HepG2 (cell line): ENCODE results near the gene NUPR2. TPM values are rescaled to one million over a fixed set of nuclear protein-coding genes. Genes with fewer than 3 reads are reported as not detected.
"Not testable (repeated sequence)": the region's sequence is repeated elsewhere in the genome, so short reads cannot be mapped to it uniquely, and the experiment has no call there.

Experiments
- ATAC-seq: fragments of 200-7000 bp; cut with Tn5 transposase; 3 replicates; pipeline ENCODE4 v1.9.1; 2020; ENCODE audit warnings: mild to moderate bottlenecking, moderate library complexity
- BruUV-seq: library from RNA; stranded (reverse); fragments of 400-500 nt; replicated peaks from 2 replicates; lab custom pipeline; 2021; lab: Mats Ljungman, UMichigan
- CTCF ChIA-PET: fragments of 300-600 bp; formaldehyde crosslinking; extraction: SDS; loops from one replicate; lab custom pipeline; 2021; ENCODE audit warnings: low total read pairs, inconsistent platforms, low intra/inter-chr PET ratio; lab: Yijun Ruan, JAX
- POLR2A ChIA-PET: fragments of 350-600 bp; sonication (Branson Sonifier 250); formaldehyde crosslinking; loops from one replicate; lab custom pipeline; 2020; ENCODE audit warnings: antibody characterized with exemption, inconsistent platforms; lab: Yijun Ruan, JAX
- DNase-seq: peaks from one replicate; pipeline ENCODE4 v3.0.0-alpha.2; 2015; ENCODE audit warnings: low spot score
- FAIRE-seq: peaks from 3 replicates; lab custom pipeline; 2011; peaks lifted over from hg19 to GRCh38; lab: Jason Lieb, UNC
- H2AFZ ChIP-seq: one replicate; pipeline ENCODE4 v1.6.1; 2011; ENCODE audit warnings: low read length, inconsistent platforms
- H3K27ac ChIP-seq: fragments of 300-600 bp; 3 replicates; pipeline ENCODE4 v1.8.0; 2011; ENCODE audit warnings: mixed run types, mild to moderate bottlenecking, mixed read lengths, low read length, inconsistent platforms; ENCODE audit not compliant: insufficient read depth; ENCODE audit errors: extremely low read length
- H3K27me3 ChIP-seq, 2 experiments: fragments of 200-600 bp in 1 of 2; 2 replicates in 1 of 2; 3 replicates in 1 of 2; pipeline versions ENCODE4 v1.6.0 to v1.8.0; 2011; ENCODE audit warnings: low read length in 2 of 2, mild to moderate bottlenecking in 2 of 2, moderate library complexity in 2 of 2, inconsistent platforms in 1 of 2; ENCODE audit not compliant: insufficient read depth in 2 of 2, control insufficient read depth in 1 of 2
- H3K36me3 ChIP-seq, 2 experiments: fragments of 200-600 bp in 1 of 2; replicated peaks in 1 of 2; 2 replicates in 1 of 2; 3 replicates in 1 of 2; pipeline versions ENCODE4 v1.5.1 to v1.8.0; 2011; ENCODE audit warnings: low read length in 2 of 2, inconsistent platforms in 1 of 2; ENCODE audit not compliant: insufficient read depth in 2 of 2, control insufficient read depth in 1 of 2
- H3K4me1 ChIP-seq: 2 replicates; pipeline ENCODE4 v1.5.1; 2012; ENCODE audit warnings: low read length, inconsistent platforms; ENCODE audit not compliant: insufficient read depth
- H3K4me2 ChIP-seq: 2 replicates; pipeline ENCODE4 v1.6.0; 2011; ENCODE audit warnings: low read depth, low read length, inconsistent platforms
- H3K4me3 ChIP-seq, 3 experiments: fragments of 200-600 bp in 1 of 3; sonication (generic), shearing (Covaris generic) in 1 of 3; replicated peaks in 1 of 3; 2 replicates each; pipeline ENCODE4 v1.5.1; 2011 to 2016; ENCODE audit warnings: low read length in 3 of 3, inconsistent platforms in 2 of 3, low read depth in 2 of 3, mild to moderate bottlenecking in 2 of 3, control low read depth in 1 of 3, mixed read lengths in 1 of 3; ENCODE audit not compliant: insufficient read depth in 1 of 3
- H3K79me2 ChIP-seq: one replicate; pipeline ENCODE4 v1.6.1; 2011; ENCODE audit warnings: low read length, inconsistent platforms; ENCODE audit not compliant: insufficient read depth
- H3K9ac ChIP-seq: 2 replicates; pipeline ENCODE4 v1.6.0; 2011; ENCODE audit warnings: mild to moderate bottlenecking, low read depth, low read length, inconsistent platforms; ENCODE audit not compliant: insufficient read depth
- H3K9me3 ChIP-seq: 2 replicates; pipeline ENCODE4 v1.5.1; 2012; ENCODE audit warnings: mild to moderate bottlenecking, low read length
- H4K20me1 ChIP-seq: 2 replicates; pipeline ENCODE4 v1.6.0; 2011; ENCODE audit warnings: inconsistent platforms, mild to moderate bottlenecking, low read length, moderate library complexity; ENCODE audit not compliant: insufficient read depth
- ADNP ChIP-seq: sonication (generic); formaldehyde crosslinking; IDR thresholded peaks from 2 replicates; pipeline ENCODE4 v1.4.0; 2020; ENCODE audit warnings: missing genetic modification reagents
- NR2C2 ChIP-seq: sonication (generic); formaldehyde crosslinking; IDR thresholded peaks from 2 replicates; pipeline ENCODE4 v1.4.0; 2020; ENCODE audit warnings: missing genetic modification reagents, mild to moderate bottlenecking, moderate library complexity, borderline replicate concordance
- SOX13 ChIP-seq, 3 experiments: fragments of 450-650 bp in 1 of 3; sonication (generic) in 1 of 3; formaldehyde crosslinking in 1 of 3; IDR thresholded peaks in 2 of 3; conservative IDR thresholded peaks in 1 of 3; 2 replicates each; pipeline versions ENCODE4 v1.5.0 to v1.6.1; 2016 to 2020; ENCODE audit warnings: antibody characterized with exemption in 1 of 3, mild to moderate bottlenecking in 1 of 3, missing compliant biosample characterization in 1 of 3, missing genetic modification reagents in 1 of 3, moderate library complexity in 1 of 3
- SOX6 ChIP-seq, 2 experiments: fragments of 450-650 bp in 1 of 2; sonication (generic) in 1 of 2; formaldehyde crosslinking in 1 of 2; IDR thresholded peaks; 2 replicates each; pipeline versions ENCODE4 v1.4.0 to v1.6.1; 2017 to 2020; ENCODE audit warnings: antibody characterized with exemption in 1 of 2, mild to moderate bottlenecking in 1 of 2, missing genetic modification reagents in 1 of 2
- ZHX2 ChIP-seq, 2 experiments: sonication (generic) in 1 of 2; formaldehyde crosslinking in 1 of 2; IDR thresholded peaks; 2 replicates each; pipeline versions ENCODE4 v1.6.1 to v1.9.0; 2014 to 2022; ENCODE audit warnings: antibody characterized with exemption in 1 of 2, borderline replicate concordance in 1 of 2, inconsistent platforms in 1 of 2, low read depth in 1 of 2, missing genetic modification reagents in 1 of 2
- ZNF121 ChIP-seq: sonication (generic); formaldehyde crosslinking; IDR thresholded peaks from 2 replicates; pipeline ENCODE4 v1.5.0; 2020; ENCODE audit warnings: mild to moderate bottlenecking, missing genetic modification reagents
- ZNF251 ChIP-seq: sonication (generic); formaldehyde crosslinking; IDR thresholded peaks from 2 replicates; pipeline ENCODE4 v1.9.0; 2021; ENCODE audit warnings: mild to moderate bottlenecking, missing genetic modification reagents
- ZNF33B ChIP-seq: sonication (generic); formaldehyde crosslinking; IDR thresholded peaks from 2 replicates; pipeline ENCODE4 v1.5.1; 2020; ENCODE audit warnings: mild to moderate bottlenecking, missing genetic modification reagents
- ZNF792 ChIP-seq: IDR thresholded peaks from 2 replicates; pipeline ENCODE4 v1.6.1; 2016
- WGBS: methylation state at CpG from one replicate; pipeline ENCODE4 v1.1.6; 2017; ENCODE audit warnings: low lambda C conversion rate; 5-methylcytosine and 5-hydroxymethylcytosine counted together
- in situ Hi-C: cut with HindIII; loops from 2 replicates; pipeline ENCODE4 v1.10.0; 2017; ENCODE audit warnings: low pct_unique_long_range_greater_than_20kb; ENCODE audit not compliant: extremely low pct_ligation_motif_present
- intact Hi-C: fragments of 100-400 bp; cut with micrococcal nuclease; formaldehyde crosslinking; loops from one replicate; pipeline ENCODE4 v1.10.0; 2022; ENCODE audit not compliant: unreplicated experiment
- polyA plus RNA-seq, 8 experiments: library from polyadenylated mRNA; depleted of rRNA in 3 of 8; stranded (reverse) in 7 of 8; unstranded in 1 of 8; fragments of >200 nt; fragmentation: Illumina TruSeq in 4 of 8; extraction: Trizol in 4 of 8; gene quantifications; 2 replicates each; pipeline versions ENCODE4 v1.2.1 to v1.2.3, GENCODE V29; 2011 to 2016; ENCODE audit warnings: low read depth in 4 of 8, missing spikeins in 1 of 8, mixed read lengths in 1 of 8; ENCODE audit not compliant: insufficient read depth in 1 of 8
- total RNA-seq, 5 experiments: library from RNA; depleted of rRNA; stranded (reverse); fragments of >200 nt; fragmentation: Illumina TruSeq; extraction: Trizol; gene quantifications; 2 replicates each; pipeline ENCODE4 v1.2.3, GENCODE V29; 2016; ENCODE audit warnings: low read depth in 1 of 5
- TF ChIP-seq, protein P1 (sequence below): sonication (generic); formaldehyde crosslinking; IDR thresholded peaks from 2 replicates; pipeline ENCODE4 v1.4.0; 2020; ENCODE audit warnings: missing genetic modification reagents, borderline replicate concordance

Gene NUPR2
- total and polyA plus RNA-seq, 2 of the 13 experiments (the other 11 are each of a cell fraction or from before 2014, with no cell fraction given): not detected

DNA sequence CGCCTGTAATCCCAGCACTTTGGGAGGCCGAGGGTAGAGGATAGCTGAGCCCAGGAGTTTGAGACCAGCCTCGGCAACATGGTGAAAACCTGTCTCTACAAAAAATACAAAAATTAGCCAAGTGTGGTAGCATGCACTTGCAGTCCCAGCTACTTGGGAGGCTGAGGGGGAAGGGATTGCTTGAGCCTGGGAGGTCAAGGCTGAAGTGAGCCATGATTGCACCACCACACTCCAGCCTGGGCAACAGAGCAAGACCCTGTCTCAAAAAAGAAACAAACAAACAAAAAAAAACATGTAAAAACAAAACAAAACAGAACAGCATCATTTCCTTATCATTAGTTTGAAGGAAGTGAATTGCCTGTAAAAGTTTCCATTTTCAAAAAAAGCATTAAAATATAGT lies 4.0 kb downstream of the NUPR2 start:
- H3K4me1 ChIP-seq, in situ Hi-C loops, H3K27ac ChIP-seq, H4K20me1 ChIP-seq, CTCF ChIA-PET, H3K9ac ChIP-seq, H3K36me3 ChIP-seq, H2AFZ ChIP-seq, ATAC-seq, DNase-seq, POLR2A ChIA-PET, H3K79me2 ChIP-seq, FAIRE-seq, H3K4me2 ChIP-seq, intact Hi-C loops, H3K9me3 ChIP-seq, H3K4me3 ChIP-seq, BruUV-seq, H3K27me3 ChIP-seq: not testable (repeated sequence)
- 52% methylated on average over 3 of the region's 3 CpGs for WGBS
- peak; percentile 50; the same call in 1 of the 2 replicates for TF ChIP-seq ZNF121 (CRISPR knock-in tag)

DNA sequence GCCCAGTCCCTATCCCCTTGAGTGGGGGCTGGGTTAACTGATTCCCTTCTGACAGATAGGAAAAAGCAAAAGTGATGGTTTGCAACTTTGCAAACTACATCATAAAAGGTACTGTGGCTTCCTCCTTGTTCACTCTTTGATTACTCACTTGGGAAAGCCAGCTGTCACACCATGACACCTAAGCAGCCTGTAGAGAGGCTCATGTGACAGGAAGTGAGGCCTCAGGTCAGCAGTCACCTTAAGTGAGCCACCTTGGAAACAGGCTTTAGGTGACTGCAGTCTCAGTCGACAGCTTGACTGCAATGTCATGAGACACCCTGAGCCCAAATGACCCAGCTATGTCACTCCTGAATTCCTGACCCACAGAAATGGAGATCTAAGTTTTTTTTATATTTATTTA lies 5.6 kb downstream of the NUPR2 start:
- ChIA-PET POLR2A (no interaction called here), CTCF (no interaction called here)
- no peak overlapping the region for H3K27ac ChIP-seq
- H2AFZ ChIP-seq: no peak overlapping the region
- no peak overlapping the region for H3K4me2 ChIP-seq
- ATAC-seq (no peak), FAIRE-seq (no peak), DNase-seq (no peak)
- BruUV-seq: no TSS peak
- H3K4me1 ChIP-seq: no peaks in the 10 kb centered on the region
- H3K9ac ChIP-seq: no peak overlapping the region
- H4K20me1 ChIP-seq: no peaks in the 10 kb centered on the region
- H3K27me3 ChIP-seq: no peaks in the 10 kb centered on the region; a peak in 1 of 5 replicates
- H3K4me3 ChIP-seq: no peak overlapping the region
- H3K36me3 ChIP-seq: no peaks in the 10 kb centered on the region
- intact Hi-C loops: no loop called here
- WGBS: 100% methylated on average over 1 of the region's 1 CpG
- in situ Hi-C loops: no loop called here
- peaks cover 7% of the 10 kb centered on the region for H3K79me2 ChIP-seq
- H3K9me3 ChIP-seq: peaks cover 6% of the 10 kb centered on the region; the same call in 1 of the 2 replicates
- TF ChIP-seq NR2C2 (CRISPR knock-in tag) (no peak), ZNF251 (CRISPR knock-in tag) (no peak), SOX13 (IDR thresholded peaks at IDR 0.05) (no peak), SOX13 (CRISPR knock-in tag; conservative IDR thresholded peaks at IDR 0.05 in 1 of 2, IDR thresholded peaks at IDR 0.05 in 1 of 2) (no peak), ZNF33B (CRISPR knock-in tag) (no peak), ADNP (no peak), SOX6 (IDR thresholded peaks at IDR 0.05) (no peak), SOX6 (CRISPR knock-in tag; IDR thresholded peaks at IDR 0.05) (no peak), ZHX2 (IDR thresholded peaks at IDR 0.05; ENCODE audit: low read depth) (no peak), ZHX2 (CRISPR knock-in tag; IDR thresholded peaks at IDR 0.05; ENCODE audit: borderline replicate concordance) (no peak), ZNF792 (no peak)
- TF ChIP-seq, protein P1, sequence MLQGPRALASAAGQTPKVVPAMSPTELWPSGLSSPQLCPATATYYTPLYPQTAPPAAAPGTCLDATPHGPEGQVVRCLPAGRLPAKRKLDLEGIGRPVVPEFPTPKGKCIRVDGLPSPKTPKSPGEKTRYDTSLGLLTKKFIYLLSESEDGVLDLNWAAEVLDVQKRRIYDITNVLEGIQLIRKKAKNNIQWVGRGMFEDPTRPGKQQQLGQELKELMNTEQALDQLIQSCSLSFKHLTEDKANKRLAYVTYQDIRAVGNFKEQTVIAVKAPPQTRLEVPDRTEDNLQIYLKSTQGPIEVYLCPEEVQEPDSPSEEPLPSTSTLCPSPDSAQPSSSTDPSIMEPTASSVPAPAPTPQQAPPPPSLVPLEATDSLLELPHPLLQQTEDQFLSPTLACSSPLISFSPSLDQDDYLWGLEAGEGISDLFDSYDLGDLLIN (CRISPR knock-in tag): no peak
